HepG2 (cell line): ENCODE results near the gene FAM110D. TPM values are rescaled to one million over a fixed set of nuclear protein-coding genes. Genes with fewer than 3 reads are reported as not detected.
A peak's percentile ranks its signal among the peaks of the same experiment; 100 is the strongest.

ENCODE experiments used
- ARID2 ChIP-seq: sonication (generic); formaldehyde crosslinking; IDR thresholded peaks from 2 replicates; pipeline ENCODE4 v1.8.1; 2022; ENCODE audit warnings: mild to moderate bottlenecking, missing genetic modification reagents, borderline replicate concordance
- ATF3 ChIP-seq: sonication (generic); formaldehyde crosslinking; IDR thresholded peaks from 2 replicates; pipeline ENCODE4 v1.4.0; 2020; ENCODE audit warnings: missing genetic modification reagents
- EEA1 ChIP-seq: sonication (generic); formaldehyde crosslinking; IDR thresholded peaks from 2 replicates; pipeline ENCODE4 v1.5.1; 2020; ENCODE audit warnings: mild to moderate bottlenecking, missing genetic modification reagents, borderline replicate concordance
- FOXM1 ChIP-seq: sonication (generic); formaldehyde crosslinking; IDR thresholded peaks from 2 replicates; pipeline ENCODE4 v1.5.0; 2020; ENCODE audit warnings: missing genetic modification reagents
- GABPB1 ChIP-seq: IDR thresholded peaks from 2 replicates; pipeline ENCODE4 v1.6.1; 2016; ENCODE audit warnings: mild to moderate bottlenecking, missing genetic modification reagents, moderate library complexity, missing compliant biosample characterization
- GFI1 ChIP-seq: sonication (generic); formaldehyde crosslinking; IDR thresholded peaks from 2 replicates; pipeline ENCODE4 v1.5.0; 2020; ENCODE audit warnings: missing genetic modification reagents, mild to moderate bottlenecking, borderline replicate concordance
- HBP1 ChIP-seq: IDR thresholded peaks from 2 replicates; pipeline ENCODE4 v1.6.1; 2016; ENCODE audit warnings: low read depth, control low read depth
- HMGA1 ChIP-seq: sonication (generic); formaldehyde crosslinking; conservative IDR thresholded peaks from 2 replicates; pipeline ENCODE4 v1.4.0; 2020; ENCODE audit warnings: missing genetic modification reagents
- HOXA5 ChIP-seq: sonication (generic); formaldehyde crosslinking; IDR thresholded peaks from 2 replicates; pipeline ENCODE4 v1.4.0; 2020; ENCODE audit warnings: missing genetic modification reagents
- IRX3 ChIP-seq: sonication (generic); formaldehyde crosslinking; IDR thresholded peaks from 2 replicates; pipeline ENCODE4 v1.8.1; 2023; ENCODE audit warnings: mild to moderate bottlenecking, low read depth, missing genetic modification reagents, borderline replicate concordance
- KDM1A ChIP-seq: IDR thresholded peaks from 2 replicates; pipeline ENCODE4 v1.6.1; 2016; ENCODE audit warnings: missing compliant biosample characterization
- NONO ChIP-seq, 2 experiments: fragments of 450-650 bp in 1 of 2; sonication (generic) in 1 of 2; formaldehyde crosslinking in 1 of 2; IDR thresholded peaks in 1 of 2; conservative IDR thresholded peaks in 1 of 2; 2 replicates each; pipeline versions ENCODE4 v1.6.1 to v1.8.0; 2017 to 2022; ENCODE audit warnings: mild to moderate bottlenecking in 1 of 2, missing genetic modification reagents in 1 of 2, moderate library complexity in 1 of 2
- NR1H2 ChIP-seq: sonication (generic); formaldehyde crosslinking; IDR thresholded peaks from 2 replicates; pipeline ENCODE4 v1.8.1; 2022; ENCODE audit warnings: low read depth, missing genetic modification reagents, borderline replicate concordance
- POLR2A ChIP-seq, 2 experiments: IDR thresholded peaks; 2 replicates each; pipeline ENCODE4 v1.6.1; 2011; ENCODE audit warnings: low read depth in 2 of 2, low read length in 2 of 2, mild to moderate bottlenecking in 1 of 2, moderate library complexity in 1 of 2; ENCODE audit not compliant: insufficient read depth in 1 of 2
- REPIN1 ChIP-seq: sonication (generic); formaldehyde crosslinking; IDR thresholded peaks from 2 replicates; pipeline ENCODE4 v1.8.0; 2022; ENCODE audit warnings: missing genetic modification reagents, low read depth, mild to moderate bottlenecking, borderline replicate concordance
- TOPORS ChIP-seq: sonication (generic); formaldehyde crosslinking; IDR thresholded peaks from 2 replicates; pipeline ENCODE4 v1.8.0; 2023; ENCODE audit warnings: mild to moderate bottlenecking, missing genetic modification reagents
- ZNF136 ChIP-seq: sonication (generic); formaldehyde crosslinking; IDR thresholded peaks from 2 replicates; pipeline ENCODE4 v1.8.1; 2022; ENCODE audit warnings: low read depth, mild to moderate bottlenecking, moderate library complexity, missing genetic modification reagents
- ZNF280B ChIP-seq: sonication (generic); formaldehyde crosslinking; IDR thresholded peaks from 2 replicates; pipeline ENCODE4 v1.5.0; 2020; ENCODE audit warnings: missing genetic modification reagents, mild to moderate bottlenecking, borderline replicate concordance
- ZNF747 ChIP-seq: sonication (generic); formaldehyde crosslinking; IDR thresholded peaks from 2 replicates; pipeline ENCODE4 v1.8.1; 2023; ENCODE audit warnings: missing genetic modification reagents, mild to moderate bottlenecking, borderline replicate concordance
- ZUFSP ChIP-seq: sonication (generic); formaldehyde crosslinking; IDR thresholded peaks from 2 replicates; pipeline ENCODE4 v1.9.0; 2021; ENCODE audit warnings: missing genetic modification reagents, mild to moderate bottlenecking, borderline replicate concordance
- polyA plus RNA-seq, 8 experiments: library from polyadenylated mRNA; depleted of rRNA in 3 of 8; stranded (reverse) in 7 of 8; unstranded in 1 of 8; fragments of >200 nt; fragmentation: Illumina TruSeq in 4 of 8; extraction: Trizol in 4 of 8; gene quantifications; 2 replicates each; pipeline versions ENCODE4 v1.2.1 to v1.2.3, GENCODE V29; 2011 to 2016; ENCODE audit warnings: low read depth in 4 of 8, missing spikeins in 1 of 8, mixed read lengths in 1 of 8; ENCODE audit not compliant: insufficient read depth in 1 of 8
- total RNA-seq, 5 experiments: library from RNA; depleted of rRNA; stranded (reverse); fragments of >200 nt; fragmentation: Illumina TruSeq; extraction: Trizol; gene quantifications; 2 replicates each; pipeline ENCODE4 v1.2.3, GENCODE V29; 2016; ENCODE audit warnings: low read depth in 1 of 5
- TF ChIP-seq, protein P1 (sequence below): sonication (generic); formaldehyde crosslinking; IDR thresholded peaks from 2 replicates; pipeline ENCODE4 v1.4.0; 2020; ENCODE audit warnings: missing genetic modification reagents, mild to moderate bottlenecking, borderline replicate concordance

FAM110D gene
- total and polyA plus RNA-seq, 2 of the 13 experiments (the other 11 are each of a cell fraction or from before 2014, with no cell fraction given), result not detected

GRCh38 chr1:26110731-26111529 is 47.9 kb upstream of the FAM110D start (continued):
- TF ChIP-seq EEA1 (CRISPR knock-in tag) (no peak), FOXM1 (no peak), HMGA1 (CRISPR knock-in tag) (no peak), NR1H2 (CRISPR knock-in tag) (no peak), ARID2 (0 out of 2 replicates have a peak, but pooled peaks have one; percentile 18), HOXA5 (CRISPR knock-in tag) (peak; percentile 48; the same call in 1 of the 2 replicates), KDM1A (CRISPR knock-in tag) (peak; percentile 9; the same call in 1 of the 2 replicates), TOPORS (CRISPR knock-in tag) (no peak), HBP1 (CRISPR knock-in tag) (0 out of 2 replicates have a peak, but pooled peaks have one; percentile 24), ZNF280B (CRISPR knock-in tag) (no peak), ZNF747 (CRISPR knock-in tag) (no peak), POLR2A (IDR thresholded peaks at IDR 0.05; ENCODE audit: insufficient read depth in 1 of 2, low read depth in 2 of 2, low read length in 2 of 2) (peak; percentile 42 to 78; a peak in 3 of 4 replicates), GABPB1 (CRISPR knock-in tag) (peak; percentile 66), NONO (IDR thresholded peaks at IDR 0.05) (no peak), NONO (CRISPR knock-in tag; conservative IDR thresholded peaks at IDR 0.05) (peak; percentile 49), REPIN1 (CRISPR knock-in tag) (no peak; the same call in none of the 2 replicates), ATF3 (CRISPR knock-in tag) (no peak), GFI1 (CRISPR knock-in tag) (no peak), IRX3 (peak; percentile 12; the same call in 1 of the 2 replicates), ZNF136 (CRISPR knock-in tag) (no peak), ZUFSP (CRISPR knock-in tag) (no peak)
- TF ChIP-seq, protein P1, sequence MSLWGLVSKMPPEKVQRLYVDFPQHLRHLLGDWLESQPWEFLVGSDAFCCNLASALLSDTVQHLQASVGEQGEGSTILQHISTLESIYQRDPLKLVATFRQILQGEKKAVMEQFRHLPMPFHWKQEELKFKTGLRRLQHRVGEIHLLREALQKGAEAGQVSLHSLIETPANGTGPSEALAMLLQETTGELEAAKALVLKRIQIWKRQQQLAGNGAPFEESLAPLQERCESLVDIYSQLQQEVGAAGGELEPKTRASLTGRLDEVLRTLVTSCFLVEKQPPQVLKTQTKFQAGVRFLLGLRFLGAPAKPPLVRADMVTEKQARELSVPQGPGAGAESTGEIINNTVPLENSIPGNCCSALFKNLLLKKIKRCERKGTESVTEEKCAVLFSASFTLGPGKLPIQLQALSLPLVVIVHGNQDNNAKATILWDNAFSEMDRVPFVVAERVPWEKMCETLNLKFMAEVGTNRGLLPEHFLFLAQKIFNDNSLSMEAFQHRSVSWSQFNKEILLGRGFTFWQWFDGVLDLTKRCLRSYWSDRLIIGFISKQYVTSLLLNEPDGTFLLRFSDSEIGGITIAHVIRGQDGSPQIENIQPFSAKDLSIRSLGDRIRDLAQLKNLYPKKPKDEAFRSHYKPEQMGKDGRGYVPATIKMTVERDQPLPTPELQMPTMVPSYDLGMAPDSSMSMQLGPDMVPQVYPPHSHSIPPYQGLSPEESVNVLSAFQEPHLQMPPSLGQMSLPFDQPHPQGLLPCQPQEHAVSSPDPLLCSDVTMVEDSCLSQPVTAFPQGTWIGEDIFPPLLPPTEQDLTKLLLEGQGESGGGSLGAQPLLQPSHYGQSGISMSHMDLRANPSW (CRISPR knock-in tag), result no peak
